WTC11 (cell line): ENCODE data around the gene PNMT. TPM values are rescaled to one million over a fixed set of nuclear protein-coding genes. Genes with fewer than 3 reads are reported as not detected.

ENCODE experiments used
- ATAC-seq: fragments of 200-7000 bp; cut with Tn5 transposase; 2 replicates; pipeline ENCODE4 v1.10.0; 2021; ENCODE audit warnings: mild to moderate bottlenecking, moderate library complexity
- CTCF ChIA-PET: fragments of 300-600 bp; sonication (Branson Sonifier 250); formaldehyde crosslinking; loops from one replicate; lab custom pipeline; 2021; ENCODE audit warnings: antibody characterized with exemption; lab: Charles Lee
- POLR2A ChIA-PET: fragments of 350-600 bp; sonication (Branson Sonifier 250); formaldehyde crosslinking; loops from one replicate; lab custom pipeline; 2021; ENCODE audit warnings: antibody characterized with exemption; lab: Charles Lee
- DNase-seq: peaks from one replicate; pipeline ENCODE4 v3.0.0; 2021; ENCODE audit warnings: low spot score
- H3K27ac Mint-ChIP-seq: 2 replicates; pipeline ENCODE4 v1.8.0; 2021; ENCODE audit warnings: mixed read lengths
- H3K27me3 Mint-ChIP-seq: 2 replicates; pipeline ENCODE4 v1.8.0; 2021; ENCODE audit warnings: low read depth, mild to moderate bottlenecking, moderate library complexity, mixed read lengths
- H3K36me3 Mint-ChIP-seq: 2 replicates; pipeline ENCODE4 v1.8.0; 2021; ENCODE audit warnings: mixed read lengths
- H3K4me1 Mint-ChIP-seq: 2 replicates; pipeline ENCODE4 v1.8.0; 2022; ENCODE audit warnings: mixed read lengths
- H3K4me3 Mint-ChIP-seq: 2 replicates; pipeline ENCODE4 v1.8.0; 2021; ENCODE audit warnings: mild to moderate bottlenecking, moderate library complexity, mixed read lengths
- H3K9me3 Mint-ChIP-seq: 2 replicates; pipeline ENCODE4 v1.8.0; 2021; ENCODE audit warnings: mixed read lengths
- FOXK1 ChIP-seq: sonication (generic); formaldehyde crosslinking; IDR thresholded peaks from 2 replicates; pipeline ENCODE4 v1.8.0; 2022; ENCODE audit warnings: mild to moderate bottlenecking, moderate library complexity, missing genetic modification reagents
- GABPB1 ChIP-seq: sonication (generic); formaldehyde crosslinking; IDR thresholded peaks from 2 replicates; pipeline ENCODE4 v1.8.1; 2023; ENCODE audit warnings: mild to moderate bottlenecking, missing genetic modification reagents
- HMGA2 ChIP-seq: fragments of 250-450 bp; sonication (Bioruptor Pico); IDR thresholded peaks from 2 replicates; pipeline ENCODE4 v1.4.0; 2021; ENCODE audit warnings: mild to moderate bottlenecking, moderate library complexity
- KAT7 ChIP-seq: sonication (generic); formaldehyde crosslinking; IDR thresholded peaks from 2 replicates; pipeline ENCODE4 v1.8.1; 2023; ENCODE audit warnings: missing genetic modification reagents, mild to moderate bottlenecking, borderline replicate concordance
- NFE2L1 ChIP-seq: sonication (generic); formaldehyde crosslinking; IDR thresholded peaks from 2 replicates; pipeline ENCODE4 v1.8.1; 2023; ENCODE audit warnings: missing genetic modification reagents
- OVOL2 ChIP-seq: fragments of 250-450 bp; sonication (Bioruptor Pico); IDR thresholded peaks from 2 replicates; pipeline ENCODE4 v1.9.0; 2021; ENCODE audit warnings: mild to moderate bottlenecking, borderline replicate concordance
- PRRX2 ChIP-seq: fragments of 250-450 bp; sonication (Bioruptor Pico); IDR thresholded peaks from 2 replicates; pipeline ENCODE4 v1.8.0; 2021; ENCODE audit warnings: mild to moderate bottlenecking
- SOX15 ChIP-seq: fragments of 250-450 bp; sonication (Bioruptor Pico); IDR thresholded peaks from 2 replicates; pipeline ENCODE4 v1.9.0; 2021; ENCODE audit warnings: mild to moderate bottlenecking
- ZNF396 ChIP-seq: fragments of 250-450 bp; sonication (Bioruptor Pico); IDR thresholded peaks from 2 replicates; pipeline ENCODE4 v1.8.0; 2021; ENCODE audit warnings: mild to moderate bottlenecking, moderate library complexity, borderline replicate concordance
- total RNA-seq: library from RNA; stranded (reverse); gene quantifications from 3 replicates; pipeline ENCODE4 v1.2.3, GENCODE V29; 2021
- TF ChIP-seq, protein P1 (sequence below): sonication (generic); formaldehyde crosslinking; IDR thresholded peaks from 2 replicates; pipeline ENCODE4 v1.8.0; 2023; ENCODE audit warnings: missing genetic modification reagents
- TF ChIP-seq, protein P2 (sequence below): sonication (generic); formaldehyde crosslinking; IDR thresholded peaks from 2 replicates; pipeline ENCODE4 v1.8.1; 2023; ENCODE audit warnings: mild to moderate bottlenecking, missing genetic modification reagents
- TF ChIP-seq, protein P3 (sequence below): sonication (generic); formaldehyde crosslinking; IDR thresholded peaks from 2 replicates; pipeline ENCODE4 v1.8.0; 2022; ENCODE audit warnings: mild to moderate bottlenecking, missing genetic modification reagents
- TF ChIP-seq, protein P4 (sequence below): sonication (generic); formaldehyde crosslinking; IDR thresholded peaks from 2 replicates; pipeline ENCODE4 v1.8.0; 2022; ENCODE audit warnings: mild to moderate bottlenecking, missing genetic modification reagents
- TF ChIP-seq, protein P5 (sequence below): sonication (generic); formaldehyde crosslinking; IDR thresholded peaks from 2 replicates; pipeline ENCODE4 v1.8.1; 2023; ENCODE audit warnings: mild to moderate bottlenecking, missing genetic modification reagents, moderate library complexity
- TF ChIP-seq, protein P6 (sequence below): sonication (generic); formaldehyde crosslinking; IDR thresholded peaks from 2 replicates; pipeline ENCODE4 v1.8.1; 2022; ENCODE audit warnings: mild to moderate bottlenecking, moderate library complexity, missing genetic modification reagents
- TF ChIP-seq, protein P7 (sequence below): fragments of 250-450 bp; sonication (Bioruptor Pico); IDR thresholded peaks from 2 replicates; pipeline ENCODE4 v1.9.0; 2021; ENCODE audit warnings: mild to moderate bottlenecking
- TF ChIP-seq, protein P8 (sequence below): sonication (generic); formaldehyde crosslinking; conservative IDR thresholded peaks from 2 replicates; pipeline ENCODE4 v1.8.1; 2023; ENCODE audit warnings: mild to moderate bottlenecking, low read depth, missing genetic modification reagents, moderate library complexity
- TF ChIP-seq, protein P9 (sequence below): sonication (generic); formaldehyde crosslinking; IDR thresholded peaks from 2 replicates; pipeline ENCODE4 v1.8.1; 2022; ENCODE audit warnings: mild to moderate bottlenecking, missing genetic modification reagents, moderate library complexity, borderline replicate concordance

PNMT gene
- total RNA-seq, 1 experiment from 2014 or later, result 3.1 TPM

DNA sequence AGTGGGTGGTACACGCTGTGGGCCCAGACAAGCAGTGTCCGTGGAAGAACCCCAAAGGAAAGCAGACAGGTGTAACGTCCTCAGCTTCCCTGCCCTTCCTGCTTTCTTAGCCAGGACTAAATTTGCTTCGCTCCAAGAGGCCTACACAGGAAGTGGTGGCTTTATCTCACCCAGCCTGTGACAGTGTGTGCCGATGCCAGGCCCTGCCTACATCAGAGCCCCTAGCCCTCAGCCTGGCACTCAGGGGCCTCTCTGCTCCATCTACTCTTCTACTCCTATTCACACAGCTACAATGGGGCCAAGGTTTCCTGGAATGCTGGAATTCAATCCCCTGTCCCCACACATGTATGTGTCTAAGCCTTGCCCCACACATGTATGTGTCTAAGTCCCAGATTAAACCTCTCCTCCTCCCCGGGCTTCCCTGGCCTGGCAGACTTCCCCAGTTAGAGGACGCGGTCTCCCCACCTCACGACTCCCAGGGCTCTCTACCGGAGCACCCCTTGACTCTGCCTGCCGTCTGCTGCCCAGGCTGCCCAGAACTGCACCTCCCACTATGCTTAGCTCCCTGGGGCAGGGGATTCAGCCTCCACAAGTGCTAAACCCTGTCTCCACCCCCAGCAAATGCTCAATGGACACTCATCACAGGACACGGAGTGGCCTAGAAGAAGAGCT lies 11.4 kb downstream of the PNMT start:
- no peaks in the 10 kb centered on the region for H3K9me3 Mint-ChIP-seq
- ChIA-PET POLR2A (interaction anchor here (1.3 kb wide), 1 partner anchor 8 kb away, joined by 3 read pairs; the partner anchor contains the start of gene PGAP3), CTCF (interaction anchor here (0.6 to 2.9 kb wide), 18 partner anchors 9 to 201 kb away, joined by 3 to 24 read pairs (median 4); partner anchors contain the start of genes ERBB2, PGAP3, PNMT and TCAP)
- peaks cover 9% of the 10 kb centered on the region for H3K36me3 Mint-ChIP-seq
- ATAC-seq, result no peak
- no peaks in the 10 kb centered on the region for H3K27me3 Mint-ChIP-seq
- TF ChIP-seq OVOL2 (CRISPR knock-in tag) (no peak), NFE2L1 (no peak), HMGA2 (CRISPR knock-in tag) (no peak), SOX15 (CRISPR knock-in tag) (no peak), FOXK1 (CRISPR knock-in tag) (no peak), GABPB1 (CRISPR knock-in tag) (no peak), KAT7 (CRISPR knock-in tag) (no peak), ZNF396 (CRISPR knock-in tag) (no peak)
- TF ChIP-seq, protein P1, sequence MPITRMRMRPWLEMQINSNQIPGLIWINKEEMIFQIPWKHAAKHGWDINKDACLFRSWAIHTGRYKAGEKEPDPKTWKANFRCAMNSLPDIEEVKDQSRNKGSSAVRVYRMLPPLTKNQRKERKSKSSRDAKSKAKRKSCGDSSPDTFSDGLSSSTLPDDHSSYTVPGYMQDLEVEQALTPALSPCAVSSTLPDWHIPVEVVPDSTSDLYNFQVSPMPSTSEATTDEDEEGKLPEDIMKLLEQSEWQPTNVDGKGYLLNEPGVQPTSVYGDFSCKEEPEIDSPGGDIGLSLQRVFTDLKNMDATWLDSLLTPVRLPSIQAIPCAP (CRISPR knock-in tag), result no peak
- TF ChIP-seq, protein P2, sequence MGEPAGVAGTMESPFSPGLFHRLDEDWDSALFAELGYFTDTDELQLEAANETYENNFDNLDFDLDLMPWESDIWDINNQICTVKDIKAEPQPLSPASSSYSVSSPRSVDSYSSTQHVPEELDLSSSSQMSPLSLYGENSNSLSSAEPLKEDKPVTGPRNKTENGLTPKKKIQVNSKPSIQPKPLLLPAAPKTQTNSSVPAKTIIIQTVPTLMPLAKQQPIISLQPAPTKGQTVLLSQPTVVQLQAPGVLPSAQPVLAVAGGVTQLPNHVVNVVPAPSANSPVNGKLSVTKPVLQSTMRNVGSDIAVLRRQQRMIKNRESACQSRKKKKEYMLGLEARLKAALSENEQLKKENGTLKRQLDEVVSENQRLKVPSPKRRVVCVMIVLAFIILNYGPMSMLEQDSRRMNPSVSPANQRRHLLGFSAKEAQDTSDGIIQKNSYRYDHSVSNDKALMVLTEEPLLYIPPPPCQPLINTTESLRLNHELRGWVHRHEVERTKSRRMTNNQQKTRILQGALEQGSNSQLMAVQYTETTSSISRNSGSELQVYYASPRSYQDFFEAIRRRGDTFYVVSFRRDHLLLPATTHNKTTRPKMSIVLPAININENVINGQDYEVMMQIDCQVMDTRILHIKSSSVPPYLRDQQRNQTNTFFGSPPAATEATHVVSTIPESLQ (CRISPR knock-in tag), result no peak
- TF ChIP-seq, protein P3, sequence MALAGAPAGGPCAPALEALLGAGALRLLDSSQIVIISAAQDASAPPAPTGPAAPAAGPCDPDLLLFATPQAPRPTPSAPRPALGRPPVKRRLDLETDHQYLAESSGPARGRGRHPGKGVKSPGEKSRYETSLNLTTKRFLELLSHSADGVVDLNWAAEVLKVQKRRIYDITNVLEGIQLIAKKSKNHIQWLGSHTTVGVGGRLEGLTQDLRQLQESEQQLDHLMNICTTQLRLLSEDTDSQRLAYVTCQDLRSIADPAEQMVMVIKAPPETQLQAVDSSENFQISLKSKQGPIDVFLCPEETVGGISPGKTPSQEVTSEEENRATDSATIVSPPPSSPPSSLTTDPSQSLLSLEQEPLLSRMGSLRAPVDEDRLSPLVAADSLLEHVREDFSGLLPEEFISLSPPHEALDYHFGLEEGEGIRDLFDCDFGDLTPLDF (CRISPR knock-in tag), result no peak
- TF ChIP-seq, protein P4, sequence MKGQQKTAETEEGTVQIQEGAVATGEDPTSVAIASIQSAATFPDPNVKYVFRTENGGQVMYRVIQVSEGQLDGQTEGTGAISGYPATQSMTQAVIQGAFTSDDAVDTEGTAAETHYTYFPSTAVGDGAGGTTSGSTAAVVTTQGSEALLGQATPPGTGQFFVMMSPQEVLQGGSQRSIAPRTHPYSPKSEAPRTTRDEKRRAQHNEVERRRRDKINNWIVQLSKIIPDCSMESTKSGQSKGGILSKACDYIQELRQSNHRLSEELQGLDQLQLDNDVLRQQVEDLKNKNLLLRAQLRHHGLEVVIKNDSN, result no peak
- H3K4me1 Mint-ChIP-seq, result peaks cover 29% of the 10 kb centered on the region
- H3K4me3 Mint-ChIP-seq, result no peak overlapping the region
- H3K27ac Mint-ChIP-seq, result peak overlapping the region; percentile 68
- DNase-seq, result no peak

DNA sequence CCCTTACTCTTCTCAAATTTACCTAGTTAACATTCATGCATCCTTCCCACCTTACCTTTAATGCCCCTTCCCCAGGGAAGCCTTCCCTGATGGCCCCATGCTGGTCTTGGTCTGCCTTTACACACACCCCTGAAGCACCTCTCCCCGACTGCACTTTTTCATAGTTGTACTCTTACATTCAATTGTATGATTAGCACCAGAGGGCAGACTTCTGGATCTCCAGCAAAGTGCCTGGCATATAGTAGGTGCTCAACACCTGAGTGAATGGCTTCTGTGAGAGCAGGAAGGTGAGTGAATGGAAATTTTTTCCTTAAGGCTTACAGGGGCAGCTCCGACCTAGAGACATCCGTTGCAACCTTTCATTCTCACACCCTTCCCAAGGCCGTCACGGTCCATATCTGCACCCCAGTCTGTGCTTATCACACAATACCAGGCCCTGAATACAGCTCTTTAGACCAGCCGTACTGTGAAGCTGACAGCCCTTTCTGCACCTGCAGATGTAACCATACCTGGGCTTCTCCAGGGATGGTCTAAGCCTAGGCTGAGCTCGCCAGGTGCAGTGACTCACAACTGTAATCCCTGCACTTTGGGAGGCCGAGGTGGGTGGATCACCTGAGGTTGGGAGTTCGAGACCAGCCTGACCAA lies 15.2 kb downstream of the PNMT start:
- Mint-ChIP-seq H3K27me3 (no peaks in the 10 kb centered on the region), H3K4me1 (peaks cover 21% of the 10 kb centered on the region), H3K27ac (peak overlapping the region; percentile 42; the same call in 1 of the 2 replicates), H3K36me3 (peaks cover 12% of the 10 kb centered on the region), H3K4me3 (no peak overlapping the region), H3K9me3 (no peaks in the 10 kb centered on the region)
- ChIA-PET POLR2A (no interaction called here), CTCF (interaction anchor here (0.7 to 1.6 kb wide), 9 partner anchors 12 to 62 kb away, joined by 3 to 5 read pairs (median 4); partner anchors contain the start of genes ERBB2 and MIEN1)
- no peak for DNase-seq
- no peak for ATAC-seq
- TF ChIP-seq HMGA2 (CRISPR knock-in tag) (no peak), PRRX2 (CRISPR knock-in tag) (no peak)
- TF ChIP-seq, protein P4, result no peak
- TF ChIP-seq, protein P5, sequence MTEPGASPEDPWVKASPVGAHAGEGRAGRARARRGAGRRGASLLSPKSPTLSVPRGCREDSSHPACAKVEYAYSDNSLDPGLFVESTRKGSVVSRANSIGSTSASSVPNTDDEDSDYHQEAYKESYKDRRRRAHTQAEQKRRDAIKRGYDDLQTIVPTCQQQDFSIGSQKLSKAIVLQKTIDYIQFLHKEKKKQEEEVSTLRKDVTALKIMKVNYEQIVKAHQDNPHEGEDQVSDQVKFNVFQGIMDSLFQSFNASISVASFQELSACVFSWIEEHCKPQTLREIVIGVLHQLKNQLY (CRISPR knock-in tag), result no peak
- TF ChIP-seq, protein P6, sequence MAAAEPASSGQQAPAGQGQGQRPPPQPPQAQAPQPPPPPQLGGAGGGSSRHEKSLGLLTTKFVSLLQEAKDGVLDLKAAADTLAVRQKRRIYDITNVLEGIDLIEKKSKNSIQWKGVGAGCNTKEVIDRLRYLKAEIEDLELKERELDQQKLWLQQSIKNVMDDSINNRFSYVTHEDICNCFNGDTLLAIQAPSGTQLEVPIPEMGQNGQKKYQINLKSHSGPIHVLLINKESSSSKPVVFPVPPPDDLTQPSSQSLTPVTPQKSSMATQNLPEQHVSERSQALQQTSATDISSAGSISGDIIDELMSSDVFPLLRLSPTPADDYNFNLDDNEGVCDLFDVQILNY (CRISPR knock-in tag), result no peak
- TF ChIP-seq, protein P7, sequence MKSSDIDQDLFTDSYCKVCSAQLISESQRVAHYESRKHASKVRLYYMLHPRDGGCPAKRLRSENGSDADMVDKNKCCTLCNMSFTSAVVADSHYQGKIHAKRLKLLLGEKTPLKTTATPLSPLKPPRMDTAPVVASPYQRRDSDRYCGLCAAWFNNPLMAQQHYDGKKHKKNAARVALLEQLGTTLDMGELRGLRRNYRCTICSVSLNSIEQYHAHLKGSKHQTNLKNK (CRISPR knock-in tag), result no peak
- TF ChIP-seq, protein P8, sequence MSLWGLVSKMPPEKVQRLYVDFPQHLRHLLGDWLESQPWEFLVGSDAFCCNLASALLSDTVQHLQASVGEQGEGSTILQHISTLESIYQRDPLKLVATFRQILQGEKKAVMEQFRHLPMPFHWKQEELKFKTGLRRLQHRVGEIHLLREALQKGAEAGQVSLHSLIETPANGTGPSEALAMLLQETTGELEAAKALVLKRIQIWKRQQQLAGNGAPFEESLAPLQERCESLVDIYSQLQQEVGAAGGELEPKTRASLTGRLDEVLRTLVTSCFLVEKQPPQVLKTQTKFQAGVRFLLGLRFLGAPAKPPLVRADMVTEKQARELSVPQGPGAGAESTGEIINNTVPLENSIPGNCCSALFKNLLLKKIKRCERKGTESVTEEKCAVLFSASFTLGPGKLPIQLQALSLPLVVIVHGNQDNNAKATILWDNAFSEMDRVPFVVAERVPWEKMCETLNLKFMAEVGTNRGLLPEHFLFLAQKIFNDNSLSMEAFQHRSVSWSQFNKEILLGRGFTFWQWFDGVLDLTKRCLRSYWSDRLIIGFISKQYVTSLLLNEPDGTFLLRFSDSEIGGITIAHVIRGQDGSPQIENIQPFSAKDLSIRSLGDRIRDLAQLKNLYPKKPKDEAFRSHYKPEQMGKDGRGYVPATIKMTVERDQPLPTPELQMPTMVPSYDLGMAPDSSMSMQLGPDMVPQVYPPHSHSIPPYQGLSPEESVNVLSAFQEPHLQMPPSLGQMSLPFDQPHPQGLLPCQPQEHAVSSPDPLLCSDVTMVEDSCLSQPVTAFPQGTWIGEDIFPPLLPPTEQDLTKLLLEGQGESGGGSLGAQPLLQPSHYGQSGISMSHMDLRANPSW, result no peak
- TF ChIP-seq, protein P9, sequence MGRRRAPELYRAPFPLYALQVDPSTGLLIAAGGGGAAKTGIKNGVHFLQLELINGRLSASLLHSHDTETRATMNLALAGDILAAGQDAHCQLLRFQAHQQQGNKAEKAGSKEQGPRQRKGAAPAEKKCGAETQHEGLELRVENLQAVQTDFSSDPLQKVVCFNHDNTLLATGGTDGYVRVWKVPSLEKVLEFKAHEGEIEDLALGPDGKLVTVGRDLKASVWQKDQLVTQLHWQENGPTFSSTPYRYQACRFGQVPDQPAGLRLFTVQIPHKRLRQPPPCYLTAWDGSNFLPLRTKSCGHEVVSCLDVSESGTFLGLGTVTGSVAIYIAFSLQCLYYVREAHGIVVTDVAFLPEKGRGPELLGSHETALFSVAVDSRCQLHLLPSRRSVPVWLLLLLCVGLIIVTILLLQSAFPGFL, result no peak
